GM12874 (cell line): Measurements from ENCODE around the gene KLF15.

Source experiments
- CTCF ChIP-seq: IDR thresholded peaks from 2 replicates; pipeline ENCODE4 v1.5.1; 2011; ENCODE audit warnings: low read depth, mild to moderate bottlenecking, control low read depth, low read length, moderate library complexity; ENCODE audit not compliant: insufficient read depth

Gene KLF15

GRCh38 chr3:126293370-126294082 is 63.7 kb downstream of the KLF15 start:
- TF ChIP-seq CTCF: no peak
